Muscle of leg (tissue), 11 donors: ENCODE results near the gene PSG7. TPM values are rescaled to one million over a fixed set of nuclear protein-coding genes. Genes with fewer than 3 reads are reported as not detected.
"Not testable (repeated sequence)": the region's sequence is repeated elsewhere in the genome, so short reads cannot be mapped to it uniquely, and the experiment has no call there.

Source experiments
- DNase-seq: peaks from one replicate; pipeline ENCODE4 v3.0.0; 2013
- H3K27ac ChIP-seq: one replicate; pipeline ENCODE4 v1.5.1; 2013; ENCODE audit warnings: mild to moderate bottlenecking, low read length, control low read depth
- H3K27me3 ChIP-seq: one replicate; pipeline ENCODE4 v1.6.1; 2013; ENCODE audit warnings: low read length; ENCODE audit not compliant: control insufficient read depth, insufficient read depth
- H3K36me3 ChIP-seq: one replicate; pipeline ENCODE4 v1.6.1; 2013; ENCODE audit warnings: low read length; ENCODE audit not compliant: control insufficient read depth, insufficient read depth
- H3K4me1 ChIP-seq: one replicate; pipeline ENCODE4 v1.6.1; 2013; ENCODE audit warnings: low read length; ENCODE audit not compliant: control insufficient read depth, insufficient read depth
- H3K4me3 ChIP-seq: one replicate; pipeline ENCODE4 v1.5.1; 2013; ENCODE audit warnings: low read length, control low read depth
- H3K9me3 ChIP-seq: replicated peaks from 2 replicates; pipeline ENCODE4 v1.6.1; 2013; ENCODE audit warnings: low read depth, low read length; ENCODE audit not compliant: control insufficient read depth
- WGBS: methylation state at CpG from one replicate; pipeline ENCODE4 v1.1.5; 2013; ENCODE audit warnings: missing lambda C conversion rate; ENCODE audit not compliant: insufficient coverage; 5-methylcytosine and 5-hydroxymethylcytosine counted together
- polyA plus RNA-seq, 8 donors: library from polyadenylated mRNA; unstranded; fragments of 120-200 nt; gene quantifications; one replicate each; pipeline versions ENCODE4 v1.2.1 to v1.2.3, GENCODE V29; 2013; ENCODE audit warnings: inconsistent platforms in 1 of 8, low replicate concordance in 1 of 8; ENCODE audit not compliant: insufficient read length in 8 of 8, insufficient read depth in 1 of 8
- total RNA-seq: library from RNA; stranded (reverse); fragments of 120-200 nt; gene quantifications from one replicate; pipeline ENCODE4 v1.2.4, GENCODE V29; 2013

PSG7 gene
- total and polyA plus RNA-seq, 9 donors: 0.09 to 0.85 (median 0.11) TPM; not detected in 5

GRCh38 chr19:42917634-42918033 lies 19.4 kb downstream of the PSG7 start, which contains the start of gene PSG6:
TSS of gene PSG6 (minus strand) at chr19:42917894. CDS start at chr19:42917792, 102 bp downstream.
- H3K4me3 ChIP-seq, H3K36me3 ChIP-seq, H3K27me3 ChIP-seq, H3K4me1 ChIP-seq, DNase-seq, H3K27ac ChIP-seq, H3K9me3 ChIP-seq: not testable (repeated sequence)
- WGBS: no CpG with 5 or more reads among the region's 1 CpG

- not testable (repeated sequence) for H3K9me3 ChIP-seq, H3K4me1 ChIP-seq, H3K36me3 ChIP-seq, DNase-seq, H3K27me3 ChIP-seq, H3K27ac ChIP-seq, H3K4me3 ChIP-seq
- WGBS: no CpG with 5 or more reads among the region's 1 CpG
Measured at GRCh38 chr19:42916931-42917330, 20.1 kb downstream of the PSG7 start.

- not testable (repeated sequence) for H3K9me3 ChIP-seq, DNase-seq, H3K36me3 ChIP-seq, H3K4me1 ChIP-seq, H3K27ac ChIP-seq, H3K4me3 ChIP-seq, H3K27me3 ChIP-seq
- WGBS: 54% methylated on average over 2 of the region's 5 CpGs
Measured at GRCh38 chr19:42913516-42913915, 23.5 kb downstream of the PSG7 start.

GRCh38 chr19:42912941-42913340 lies 24.1 kb downstream of the PSG7 start:
- not testable (repeated sequence) for H3K9me3 ChIP-seq, H3K27ac ChIP-seq, H3K4me3 ChIP-seq, H3K27me3 ChIP-seq, H3K4me1 ChIP-seq, H3K36me3 ChIP-seq, DNase-seq
- WGBS: 100% methylated on average over 2 of the region's 4 CpGs

- not testable (repeated sequence) for H3K27me3 ChIP-seq, H3K9me3 ChIP-seq, H3K36me3 ChIP-seq, H3K27ac ChIP-seq, H3K4me3 ChIP-seq, DNase-seq, H3K4me1 ChIP-seq
- WGBS: no CpG with 5 or more reads among the region's 5 CpGs
Measured at GRCh38 chr19:42911731-42912130, 25.3 kb downstream of the PSG7 start.

GRCh38 chr19:42906162-42906561 lies 30.8 kb downstream of the PSG7 start:
- not testable (repeated sequence) for H3K4me1 ChIP-seq, DNase-seq, H3K9me3 ChIP-seq, H3K27me3 ChIP-seq, H3K4me3 ChIP-seq, H3K36me3 ChIP-seq, H3K27ac ChIP-seq
- 65% methylated on average over 3 of the region's 5 CpGs for WGBS

GRCh38 chr19:42900561-42900960 lies 36.4 kb downstream of the PSG7 start:
- WGBS: 92% methylated on average over 2 of the region's 4 CpGs
- not testable (repeated sequence) for H3K27me3 ChIP-seq, DNase-seq, H3K27ac ChIP-seq, H3K4me1 ChIP-seq, H3K9me3 ChIP-seq, H3K4me3 ChIP-seq, H3K36me3 ChIP-seq

- H3K9me3 ChIP-seq, DNase-seq, H3K36me3 ChIP-seq, H3K4me1 ChIP-seq, H3K27me3 ChIP-seq, H3K4me3 ChIP-seq, H3K27ac ChIP-seq: not testable (repeated sequence)
- WGBS: 89% methylated on average over 9 of the region's 12 CpGs
Measured at GRCh38 chr19:42899674-42900073, 37.3 kb downstream of the PSG7 start.

- H3K36me3 ChIP-seq, H3K27me3 ChIP-seq, H3K4me3 ChIP-seq, H3K27ac ChIP-seq, H3K4me1 ChIP-seq, DNase-seq, H3K9me3 ChIP-seq: not testable (repeated sequence)
- WGBS: no CpG with 5 or more reads among the region's 1 CpG
Measured at GRCh38 chr19:42899110-42899509, 37.9 kb downstream of the PSG7 start.

- not testable (repeated sequence) for H3K36me3 ChIP-seq, DNase-seq, H3K9me3 ChIP-seq, H3K27ac ChIP-seq, H3K4me1 ChIP-seq, H3K4me3 ChIP-seq, H3K27me3 ChIP-seq
- no CpG with 5 or more reads among the region's 1 CpG for WGBS
Measured at GRCh38 chr19:42898656-42899055, 38.4 kb downstream of the PSG7 start.

GRCh38 chr19:42897729-42898128 lies 39.3 kb downstream of the PSG7 start:
- DNase-seq, H3K27ac ChIP-seq: not testable (repeated sequence)
- no CpG with 5 or more reads among the region's 1 CpG for WGBS

More at GRCh38 chr19:42897729-42898128, 39.3 kb downstream of the PSG7 start:
- H3K9me3 ChIP-seq, H3K4me3 ChIP-seq, H3K4me1 ChIP-seq, H3K36me3 ChIP-seq, H3K27me3 ChIP-seq: not testable (repeated sequence)
